ENCODE data around the gene CSTB. TPM values are rescaled to one million over a fixed set of nuclear protein-coding genes. Genes with fewer than 3 reads are reported as not detected.

CSTB gene
- total and polyA plus RNA-seq, 4 donors, result 3.8 to 62.4 (median 33.7) TPM

DNA sequence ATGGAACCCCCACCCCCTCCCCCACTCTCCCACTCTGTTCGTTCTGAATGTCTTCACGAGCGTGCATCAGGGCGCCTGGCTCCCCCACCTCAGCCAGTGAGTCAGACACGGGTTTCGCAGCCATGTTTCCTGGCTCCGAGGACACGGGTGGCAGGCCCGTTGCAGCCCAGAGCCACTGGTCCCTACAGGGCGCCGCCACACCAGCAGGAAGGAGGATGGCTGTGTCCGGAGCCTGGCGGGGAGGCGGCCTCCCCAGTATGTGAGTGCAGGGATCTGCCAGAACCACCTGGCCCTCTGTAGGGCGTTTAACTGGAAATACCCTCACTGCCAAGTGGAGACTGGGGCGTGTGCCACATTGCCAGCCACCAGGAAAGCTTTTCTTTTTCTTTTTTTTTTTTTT lies 18.5 kb downstream of the CSTB start:
- WGBS, result 88% methylated on average over 16 of the region's 16 CpGs
- H3K9ac ChIP-seq (ENCODE audit: low read depth in 1 of 2, low read length in 2 of 2), result no peak overlapping the region
- no peaks in the 10 kb centered on the region for H3K9me3 ChIP-seq (ENCODE audit: control insufficient read depth in 4 of 4, low read length in 3 of 4)
- TF ChIP-seq FOXA1 (IDR thresholded peaks at IDR 0.05) (no peak), TAF1 (conservative IDR thresholded peaks at IDR 0.05) (no peak), RXRA (IDR thresholded peaks at IDR 0.05) (no peak), GABPA (IDR thresholded peaks at IDR 0.05 in 1 of 2, conservative IDR thresholded peaks at IDR 0.05 in 1 of 2) (no peak), HNF4A (conservative IDR thresholded peaks at IDR 0.05) (no peak), YY1 (IDR thresholded peaks at IDR 0.05) (no peak), SP1 (IDR thresholded peaks at IDR 0.05) (no peak), RAD21 (IDR thresholded peaks at IDR 0.05) (no peak), HNF4G (IDR thresholded peaks at IDR 0.05) (no peak), JUND (IDR thresholded peaks at IDR 0.05) (no peak), NR2F2 (IDR thresholded peaks at IDR 0.05) (no peak), FOXA2 (IDR thresholded peaks at IDR 0.05) (no peak), EGR1 (IDR thresholded peaks at IDR 0.05; ENCODE audit: low read depth in 2 of 2) (no peak)
- TF ChIP-seq, protein P1, sequence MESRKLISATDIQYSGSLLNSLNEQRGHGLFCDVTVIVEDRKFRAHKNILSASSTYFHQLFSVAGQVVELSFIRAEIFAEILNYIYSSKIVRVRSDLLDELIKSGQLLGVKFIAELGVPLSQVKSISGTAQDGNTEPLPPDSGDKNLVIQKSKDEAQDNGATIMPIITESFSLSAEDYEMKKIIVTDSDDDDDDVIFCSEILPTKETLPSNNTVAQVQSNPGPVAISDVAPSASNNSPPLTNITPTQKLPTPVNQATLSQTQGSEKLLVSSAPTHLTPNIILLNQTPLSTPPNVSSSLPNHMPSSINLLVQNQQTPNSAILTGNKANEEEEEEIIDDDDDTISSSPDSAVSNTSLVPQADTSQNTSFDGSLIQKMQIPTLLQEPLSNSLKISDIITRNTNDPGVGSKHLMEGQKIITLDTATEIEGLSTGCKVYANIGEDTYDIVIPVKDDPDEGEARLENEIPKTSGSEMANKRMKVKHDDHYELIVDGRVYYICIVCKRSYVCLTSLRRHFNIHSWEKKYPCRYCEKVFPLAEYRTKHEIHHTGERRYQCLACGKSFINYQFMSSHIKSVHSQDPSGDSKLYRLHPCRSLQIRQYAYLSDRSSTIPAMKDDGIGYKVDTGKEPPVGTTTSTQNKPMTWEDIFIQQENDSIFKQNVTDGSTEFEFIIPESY (IDR thresholded peaks at IDR 0.05), result no peak
- TF ChIP-seq, protein P2, sequence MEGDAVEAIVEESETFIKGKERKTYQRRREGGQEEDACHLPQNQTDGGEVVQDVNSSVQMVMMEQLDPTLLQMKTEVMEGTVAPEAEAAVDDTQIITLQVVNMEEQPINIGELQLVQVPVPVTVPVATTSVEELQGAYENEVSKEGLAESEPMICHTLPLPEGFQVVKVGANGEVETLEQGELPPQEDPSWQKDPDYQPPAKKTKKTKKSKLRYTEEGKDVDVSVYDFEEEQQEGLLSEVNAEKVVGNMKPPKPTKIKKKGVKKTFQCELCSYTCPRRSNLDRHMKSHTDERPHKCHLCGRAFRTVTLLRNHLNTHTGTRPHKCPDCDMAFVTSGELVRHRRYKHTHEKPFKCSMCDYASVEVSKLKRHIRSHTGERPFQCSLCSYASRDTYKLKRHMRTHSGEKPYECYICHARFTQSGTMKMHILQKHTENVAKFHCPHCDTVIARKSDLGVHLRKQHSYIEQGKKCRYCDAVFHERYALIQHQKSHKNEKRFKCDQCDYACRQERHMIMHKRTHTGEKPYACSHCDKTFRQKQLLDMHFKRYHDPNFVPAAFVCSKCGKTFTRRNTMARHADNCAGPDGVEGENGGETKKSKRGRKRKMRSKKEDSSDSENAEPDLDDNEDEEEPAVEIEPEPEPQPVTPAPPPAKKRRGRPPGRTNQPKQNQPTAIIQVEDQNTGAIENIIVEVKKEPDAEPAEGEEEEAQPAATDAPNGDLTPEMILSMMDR (IDR thresholded peaks at IDR 0.05; ENCODE audit: low read depth, low read length, missing input control), result no peak
- TF ChIP-seq, protein P3, sequence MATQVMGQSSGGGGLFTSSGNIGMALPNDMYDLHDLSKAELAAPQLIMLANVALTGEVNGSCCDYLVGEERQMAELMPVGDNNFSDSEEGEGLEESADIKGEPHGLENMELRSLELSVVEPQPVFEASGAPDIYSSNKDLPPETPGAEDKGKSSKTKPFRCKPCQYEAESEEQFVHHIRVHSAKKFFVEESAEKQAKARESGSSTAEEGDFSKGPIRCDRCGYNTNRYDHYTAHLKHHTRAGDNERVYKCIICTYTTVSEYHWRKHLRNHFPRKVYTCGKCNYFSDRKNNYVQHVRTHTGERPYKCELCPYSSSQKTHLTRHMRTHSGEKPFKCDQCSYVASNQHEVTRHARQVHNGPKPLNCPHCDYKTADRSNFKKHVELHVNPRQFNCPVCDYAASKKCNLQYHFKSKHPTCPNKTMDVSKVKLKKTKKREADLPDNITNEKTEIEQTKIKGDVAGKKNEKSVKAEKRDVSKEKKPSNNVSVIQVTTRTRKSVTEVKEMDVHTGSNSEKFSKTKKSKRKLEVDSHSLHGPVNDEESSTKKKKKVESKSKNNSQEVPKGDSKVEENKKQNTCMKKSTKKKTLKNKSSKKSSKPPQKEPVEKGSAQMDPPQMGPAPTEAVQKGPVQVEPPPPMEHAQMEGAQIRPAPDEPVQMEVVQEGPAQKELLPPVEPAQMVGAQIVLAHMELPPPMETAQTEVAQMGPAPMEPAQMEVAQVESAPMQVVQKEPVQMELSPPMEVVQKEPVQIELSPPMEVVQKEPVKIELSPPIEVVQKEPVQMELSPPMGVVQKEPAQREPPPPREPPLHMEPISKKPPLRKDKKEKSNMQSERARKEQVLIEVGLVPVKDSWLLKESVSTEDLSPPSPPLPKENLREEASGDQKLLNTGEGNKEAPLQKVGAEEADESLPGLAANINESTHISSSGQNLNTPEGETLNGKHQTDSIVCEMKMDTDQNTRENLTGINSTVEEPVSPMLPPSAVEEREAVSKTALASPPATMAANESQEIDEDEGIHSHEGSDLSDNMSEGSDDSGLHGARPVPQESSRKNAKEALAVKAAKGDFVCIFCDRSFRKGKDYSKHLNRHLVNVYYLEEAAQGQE (IDR thresholded peaks at IDR 0.05), result no peak
- TF ChIP-seq, protein P4, sequence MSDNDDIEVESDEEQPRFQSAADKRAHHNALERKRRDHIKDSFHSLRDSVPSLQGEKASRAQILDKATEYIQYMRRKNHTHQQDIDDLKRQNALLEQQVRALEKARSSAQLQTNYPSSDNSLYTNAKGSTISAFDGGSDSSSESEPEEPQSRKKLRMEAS (IDR thresholded peaks at IDR 0.05), result no peak
- TF ChIP-seq, protein P5, sequence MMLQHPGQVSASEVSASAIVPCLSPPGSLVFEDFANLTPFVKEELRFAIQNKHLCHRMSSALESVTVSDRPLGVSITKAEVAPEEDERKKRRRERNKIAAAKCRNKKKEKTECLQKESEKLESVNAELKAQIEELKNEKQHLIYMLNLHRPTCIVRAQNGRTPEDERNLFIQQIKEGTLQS (IDR thresholded peaks at IDR 0.05), result no peak
- no peak overlapping the region for H3K4me3 ChIP-seq (ENCODE audit: low read depth in 1 of 3, low read length in 3 of 3)
- H3K36me3 ChIP-seq (ENCODE audit: control insufficient read depth in 4 of 4, insufficient read depth in 3 of 4, low read depth in 1 of 4, low read length in 3 of 4), result peaks cover 17 to 61% (median 18%) of the 10 kb centered on the region in 4 donors
- no peaks in the 10 kb centered on the region for H3K27me3 ChIP-seq (ENCODE audit: control insufficient read depth in 4 of 4, insufficient read depth in 4 of 4, low read length in 3 of 4)
- no peak for DNase-seq (ENCODE audit: low spot score)
- peaks cover 5 to 13% (median 9%) of the 10 kb centered on the region in 4 donors for H3K4me1 ChIP-seq (ENCODE audit: control insufficient read depth in 4 of 4, insufficient read depth in 4 of 4, low read length in 3 of 4)
- H3K27ac ChIP-seq (ENCODE audit: low read depth in 1 of 2, low read length in 2 of 2), result peak overlapping the region; percentile 31 to 48
